Endodermal cell (in vitro differentiated cells): Measurements from ENCODE around the gene EYA2. TPM values are rescaled to one million over a fixed set of nuclear protein-coding genes. Genes with fewer than 3 reads are reported as not detected.

Experiments used
- DNase-seq: peaks from one replicate; pipeline ENCODE4 v3.0.0-alpha.2; 2017
- H3K27ac ChIP-seq: 2 replicates; pipeline ENCODE4 v1.5.1; 2013; ENCODE audit warnings: mild to moderate bottlenecking, low read depth, low read length, moderate library complexity
- H3K27me3 ChIP-seq: 2 replicates; pipeline ENCODE4 v1.6.1; 2013; ENCODE audit warnings: mild to moderate bottlenecking, low read length, moderate library complexity; ENCODE audit not compliant: insufficient read depth, control insufficient read depth, poor library complexity, severe bottlenecking
- H3K36me3 ChIP-seq: 2 replicates; pipeline ENCODE4 v1.7.0; 2013; ENCODE audit warnings: mild to moderate bottlenecking, low read length, moderate library complexity; ENCODE audit not compliant: control insufficient read depth, insufficient read depth
- H3K4me1 ChIP-seq: one replicate; pipeline ENCODE4 v1.7.0; 2013; ENCODE audit warnings: low read length; ENCODE audit not compliant: control insufficient read depth, insufficient read depth
- H3K4me3 ChIP-seq: 2 replicates; pipeline ENCODE4 v1.5.1; 2013; ENCODE audit warnings: mild to moderate bottlenecking, low read length, moderate library complexity
- H3K9ac ChIP-seq: 2 replicates; pipeline ENCODE4 v1.6.1; 2013; ENCODE audit warnings: mild to moderate bottlenecking, low read length, moderate library complexity; ENCODE audit not compliant: poor library complexity, severe bottlenecking; ENCODE audit errors: extremely low read depth
- H3K9me3 ChIP-seq: 2 replicates; pipeline ENCODE4 v1.6.1; 2013; ENCODE audit warnings: mild to moderate bottlenecking, low read length, moderate library complexity; ENCODE audit not compliant: control insufficient read depth
- H3K27ac Mint-ChIP-seq: 2 replicates; pipeline ENCODE4 v1.8.0; 2020; ENCODE audit warnings: mixed read lengths
- H3K27me3 Mint-ChIP-seq: 2 replicates; pipeline ENCODE4 v1.8.0; 2021; ENCODE audit warnings: mild to moderate bottlenecking, mixed read lengths; ENCODE audit not compliant: insufficient read depth
- H3K36me3 Mint-ChIP-seq: 2 replicates; pipeline ENCODE4 v1.8.0; 2020; ENCODE audit warnings: low read depth, mixed read lengths
- H3K4me1 Mint-ChIP-seq: 2 replicates; pipeline ENCODE4 v1.8.0; 2020; ENCODE audit warnings: mixed read lengths
- H3K4me3 Mint-ChIP-seq: 2 replicates; pipeline ENCODE4 v1.8.0; 2020; ENCODE audit warnings: mild to moderate bottlenecking, moderate library complexity, mixed read lengths
- H3K9me3 Mint-ChIP-seq: 2 replicates; pipeline ENCODE4 v1.8.0; 2020; ENCODE audit warnings: mild to moderate bottlenecking, mixed read lengths
- CTCF ChIP-seq: fragments of 200-600 bp; sonication (generic); conservative IDR thresholded peaks from 2 replicates; pipeline ENCODE4 v1.5.0; 2021; ENCODE audit warnings: antibody characterized with exemption, mild to moderate bottlenecking
- WGBS, 2 experiments: methylation state at CpG; one replicate each; pipeline versions ENCODE4 v1.1.5 to v1.1.7; 2013; ENCODE audit warnings: missing lambda C conversion rate in 2 of 2, mixed read lengths in 1 of 2; ENCODE audit not compliant: insufficient coverage in 1 of 2, insufficient read length in 1 of 2; 5-methylcytosine and 5-hydroxymethylcytosine counted together
- total RNA-seq, 2 donors: library from RNA; stranded (reverse); fragmentation: NEBNext Ultra II Directional in 1 of 2; extraction: Animal tissue kit (Norgen Biotek cat#: 25700) in 1 of 2; gene quantifications; 2 replicates in 1 of 2; 3 replicates in 1 of 2; pipeline ENCODE4 v1.2.1, GENCODE V29; 2021

EYA2 gene
- total RNA-seq, 2 donors from 2014 or later: 9.1 to 18.0 TPM

GRCh38 chr20:46849751-46850150 lies 44.9 kb upstream of the EYA2 start:
- Mint-ChIP-seq H3K27ac (no peak overlapping the region), H3K27me3 (peaks cover 2% of the 10 kb centered on the region), H3K4me1 (no peaks in the 10 kb centered on the region), H3K9me3 (peaks cover 6% of the 10 kb centered on the region), H3K4me3 (no peak overlapping the region), H3K36me3 (no peaks in the 10 kb centered on the region)
- Histone ChIP-seq H3K4me1 (no peaks in the 10 kb centered on the region), H3K36me3 (no peaks in the 10 kb centered on the region), H3K9me3 (no peaks in the 10 kb centered on the region), H3K9ac (no peak overlapping the region), H3K4me3 (no peak overlapping the region), H3K27ac (no peak overlapping the region), H3K27me3 (no peaks in the 10 kb centered on the region)
- TF ChIP-seq CTCF: no peak
- no peak for DNase-seq
- WGBS, 2 experiments: 58 to 73% methylated on average over 5 of the region's 5 CpGs

- Mint-ChIP-seq H3K27me3 (peaks cover 2% of the 10 kb centered on the region), H3K36me3 (no peaks in the 10 kb centered on the region), H3K9me3 (peaks cover 6% of the 10 kb centered on the region), H3K4me3 (no peak overlapping the region), H3K4me1 (no peaks in the 10 kb centered on the region), H3K27ac (no peak overlapping the region)
- no peaks in the 10 kb centered on the region for H3K4me1 ChIP-seq
- H3K27ac ChIP-seq: no peak overlapping the region
- no peaks in the 10 kb centered on the region for H3K9me3 ChIP-seq
- 71 to 89% methylated on average over 4 to 10 of the region's 10 CpGs for WGBS, 2 experiments
- no peak overlapping the region for H3K4me3 ChIP-seq
- no peaks in the 10 kb centered on the region for H3K36me3 ChIP-seq
- no peak for TF ChIP-seq CTCF
- no peak overlapping the region for H3K9ac ChIP-seq
- no peak for DNase-seq
- no peaks in the 10 kb centered on the region for H3K27me3 ChIP-seq
Measured at GRCh38 chr20:46850416-46850815, 44.2 kb upstream of the EYA2 start.

GRCh38 chr20:46850896-46851295 lies 43.7 kb upstream of the EYA2 start:
- Mint-ChIP-seq H3K4me1 (no peaks in the 10 kb centered on the region), H3K27me3 (peaks cover 2% of the 10 kb centered on the region), H3K36me3 (no peaks in the 10 kb centered on the region), H3K27ac (no peak overlapping the region), H3K9me3 (peaks cover 4% of the 10 kb centered on the region), H3K4me3 (no peak overlapping the region)
- Histone ChIP-seq H3K9ac (no peak overlapping the region), H3K4me1 (no peaks in the 10 kb centered on the region), H3K27me3 (no peaks in the 10 kb centered on the region), H3K4me3 (no peak overlapping the region), H3K36me3 (no peaks in the 10 kb centered on the region), H3K27ac (no peak overlapping the region), H3K9me3 (no peaks in the 10 kb centered on the region)
- no peak for DNase-seq
- no peak for TF ChIP-seq CTCF
- 81 to 95% methylated on average over 5 to 7 of the region's 7 CpGs for WGBS, 2 experiments
